Naive thymus-derived CD8-positive, alpha-beta T cell (primary cell): ENCODE results near the gene CD44. TPM values are rescaled to one million over a fixed set of nuclear protein-coding genes. Genes with fewer than 3 reads are reported as not detected.
"Not testable (repeated sequence)": the region's sequence is repeated elsewhere in the genome, so short reads cannot be mapped to it uniquely, and the experiment has no call there.

Experiments
- ATAC-seq, 2 donors: fragments of 150-1000 bp; cut with Tn5 transposase in 1 of 2; sonication (Bioruptor Pico), chemical (Tn5 transposase) in 1 of 2; 1 replicate in 1 of 2; 2 replicates in 1 of 2; pipeline ENCODE4 v1.10.0; 2021; ENCODE audit warnings: mild to moderate bottlenecking in 2 of 2, moderate library complexity in 2 of 2
- POLR2A ChIA-PET: fragments of 350-600 bp; sonication (Branson Sonifier 250); formaldehyde crosslinking; loops from one replicate; lab custom pipeline; 2021; ENCODE audit warnings: antibody characterized with exemption; lab: Charles Lee
- DNase-seq, 10 donors: peaks; one replicate each; pipeline versions ENCODE4 v3.0.0 to v3.0.0-alpha.2; 2020 to 2022
- H3K27ac Mint-ChIP-seq, 10 donors: one replicate each; pipeline ENCODE4 v1.8.0; 2020 to 2022; ENCODE audit warnings: mild to moderate bottlenecking in 10 of 10, mixed read lengths in 10 of 10, moderate library complexity in 4 of 10, inconsistent platforms in 1 of 10
- H3K27me3 Mint-ChIP-seq, 5 donors: one replicate each; pipeline ENCODE4 v1.8.0; 2021 to 2022; ENCODE audit warnings: mixed read lengths in 5 of 5
- H3K36me3 Mint-ChIP-seq, 3 donors: one replicate each; pipeline ENCODE4 v1.8.0; 2020 to 2022; ENCODE audit warnings: mixed read lengths in 3 of 3, mild to moderate bottlenecking in 2 of 3, inconsistent platforms in 1 of 3
- H3K4me1 Mint-ChIP-seq, 4 donors: one replicate each; pipeline ENCODE4 v1.8.0; 2021 to 2022; ENCODE audit warnings: mixed read lengths in 4 of 4
- H3K4me3 Mint-ChIP-seq, 10 donors: one replicate each; pipeline ENCODE4 v1.8.0; 2020 to 2022; ENCODE audit warnings: mild to moderate bottlenecking in 10 of 10, mixed read lengths in 10 of 10, moderate library complexity in 6 of 10, inconsistent platforms in 1 of 10
- H3K9me3 Mint-ChIP-seq, 9 donors: one replicate each; pipeline ENCODE4 v1.8.0; 2020 to 2022; ENCODE audit warnings: mixed read lengths in 9 of 9, mild to moderate bottlenecking in 3 of 9, inconsistent platforms in 1 of 9, moderate library complexity in 1 of 9
- polyA plus RNA-seq, 3 donors: library from polyadenylated mRNA; unstranded; fragments of 300-500 nt; fragmentation: Illumina TruSeq; gene quantifications; one replicate each; pipeline ENCODE4 v1.2.3, GENCODE V29; 2021
- total RNA-seq, 8 experiments: library from RNA in 2 of 8; stranded (reverse) in 2 of 8; gene quantifications; one replicate each; pipeline ENCODE4 v1.2.3 and lab custom pipeline; 2021 to 2026

Gene CD44
- total and polyA plus RNA-seq, 5 experiments from 2014 or later, result 291 to 703 (median 291) TPM

- peaks cover 0 to 2% (median 0%) of the 10 kb centered on the region in 9 donors for H3K9me3 Mint-ChIP-seq
- DNase-seq, result no peak
- ATAC-seq, result no peak
- H3K27ac Mint-ChIP-seq, result peak overlapping the region in 6 of 10 donors; percentile 21 to 73 (median 34)
- peaks cover 35 to 97% (median 82%) of the 10 kb centered on the region in 3 donors for H3K36me3 Mint-ChIP-seq
- POLR2A ChIA-PET, result interaction anchor here (1.1 to 1.2 kb wide), 2 partner anchors 13 to 57 kb away, joined by 3 to 4 read pairs; no protein-coding TSS in a partner anchor
- peaks cover 10 to 34% (median 20%) of the 10 kb centered on the region in 4 donors for H3K4me1 Mint-ChIP-seq
- H3K4me3 Mint-ChIP-seq, result no peak overlapping the region
- no peaks in the 10 kb centered on the region for H3K27me3 Mint-ChIP-seq
Observed at GRCh38 chr11:35223991-35224390, 85.0 kb downstream of the CD44 start.

- H3K27me3 Mint-ChIP-seq, result no peaks in the 10 kb centered on the region
- peak overlapping the region; percentile 19 to 80 (median 62) for H3K27ac Mint-ChIP-seq
- H3K9me3 Mint-ChIP-seq, result peaks cover 0 to 3% (median 0%) of the 10 kb centered on the region in 9 donors
- peaks cover 11 to 33% (median 17%) of the 10 kb centered on the region in 4 donors for H3K4me1 Mint-ChIP-seq
- H3K4me3 Mint-ChIP-seq, result no peak overlapping the region
- POLR2A ChIA-PET, result no interaction called here
- peaks cover 38 to 98% (median 86%) of the 10 kb centered on the region in 3 donors for H3K36me3 Mint-ChIP-seq
- DNase-seq (no peak), ATAC-seq (no peak)
Observed at GRCh38 chr11:35225946-35226520, 87.1 kb downstream of the CD44 start.

GRCh38 chr11:35226756-35227155, 87.8 kb downstream of the CD44 start:
- not testable (repeated sequence) for H3K4me3 Mint-ChIP-seq, H3K27me3 Mint-ChIP-seq, H3K9me3 Mint-ChIP-seq, DNase-seq, ATAC-seq
- peaks cover 14 to 30% (median 20%) of the 10 kb centered on the region in 4 donors for H3K4me1 Mint-ChIP-seq
- peak overlapping the region in 8 of 10 donors; percentile 41 to 88 (median 64) for H3K27ac Mint-ChIP-seq
- peaks cover 40 to 99% (median 88%) of the 10 kb centered on the region in 3 donors for H3K36me3 Mint-ChIP-seq
- POLR2A ChIA-PET, result interaction anchor here (0.6 to 1.0 kb wide), 2 partner anchors 11 to 171 kb away, joined by 3 to 7 read pairs; no protein-coding TSS in a partner anchor

- DNase-seq (no peak), ATAC-seq (no peak)
- peaks cover 0 to 16% (median 5%) of the 10 kb centered on the region in 9 donors for H3K9me3 Mint-ChIP-seq
- H3K36me3 Mint-ChIP-seq, result peaks cover 48 to 99% (median 91%) of the 10 kb centered on the region in 3 donors
- H3K4me3 Mint-ChIP-seq, result no peak overlapping the region
- peak overlapping the region in 9 of 10 donors; percentile 7 to 88 (median 63) for H3K27ac Mint-ChIP-seq
- no peaks in the 10 kb centered on the region for H3K27me3 Mint-ChIP-seq
- H3K4me1 Mint-ChIP-seq, result peaks cover 14 to 36% (median 26%) of the 10 kb centered on the region in 4 donors
- POLR2A ChIA-PET, result interaction anchor here (1.0 to 1.4 kb wide), 2 partner anchors 10 to 18 kb away, joined by 3 to 6 read pairs; no protein-coding TSS in a partner anchor
Observed at GRCh38 chr11:35227576-35228327, 88.8 kb downstream of the CD44 start.

- Mint-ChIP-seq H3K27ac (peak overlapping the region in 8 of 10 donors; percentile 3 to 88 (median 54)), H3K4me1 (peaks cover 14 to 36% (median 29%) of the 10 kb centered on the region in 4 donors), H3K4me3 (no peak overlapping the region), H3K36me3 (peaks cover 48 to 96% (median 91%) of the 10 kb centered on the region in 3 donors), H3K27me3 (no peaks in the 10 kb centered on the region), H3K9me3 (peaks cover 0 to 22% (median 7%) of the 10 kb centered on the region in 9 donors)
- ATAC-seq (no peak), DNase-seq (no peak)
- POLR2A ChIA-PET, result interaction anchor here (1.4 kb wide), 1 partner anchor 18 kb away, joined by 6 read pairs; no protein-coding TSS in a partner anchor
Observed at GRCh38 chr11:35228328-35228725, 89.4 kb downstream of the CD44 start.

- Mint-ChIP-seq H3K36me3 (peaks cover 55 to 84% (median 78%) of the 10 kb centered on the region in 3 donors), H3K27me3 (no peaks in the 10 kb centered on the region), H3K4me3 (no peak overlapping the region), H3K27ac (peak overlapping the region in 8 of 10 donors; percentile 14 to 80 (median 58)), H3K9me3 (peaks cover 6 to 42% (median 23%) of the 10 kb centered on the region in 9 donors), H3K4me1 (peaks cover 22 to 48% (median 48%) of the 10 kb centered on the region in 4 donors)
- ATAC-seq, result no peak
- POLR2A ChIA-PET, result interaction anchor here (1.0 kb wide), 1 partner anchor 63 kb away, joined by 3 read pairs; no protein-coding TSS in a partner anchor
- no peak for DNase-seq
Observed at GRCh38 chr11:35230388-35230787, 91.4 kb downstream of the CD44 start.

GRCh38 chr11:35231076-35231860, 92.3 kb downstream of the CD44 start:
- H3K9me3 Mint-ChIP-seq, result peaks cover 6 to 42% (median 23%) of the 10 kb centered on the region in 9 donors
- H3K36me3 Mint-ChIP-seq, result peaks cover 52 to 76% (median 69%) of the 10 kb centered on the region in 3 donors
- H3K4me3 Mint-ChIP-seq, result peak overlapping the region in 1 of 10 donors; percentile 17
- DNase-seq, result no peak
- peaks cover 26 to 56% (median 55%) of the 10 kb centered on the region in 4 donors for H3K4me1 Mint-ChIP-seq
- peak overlapping the region; percentile 47 to 88 (median 72) for H3K27ac Mint-ChIP-seq
- no peak for ATAC-seq
- POLR2A ChIA-PET, result no interaction called here
- no peaks in the 10 kb centered on the region for H3K27me3 Mint-ChIP-seq

GRCh38 chr11:35232891-35233330, 93.9 kb downstream of the CD44 start:
- POLR2A ChIA-PET, result interaction anchor here (0.7 to 5.9 kb wide), 3 partner anchors 12 to 153 kb away, joined by 3 to 46 read pairs (median 5); no protein-coding TSS in a partner anchor
- Mint-ChIP-seq H3K27me3 (no peaks in the 10 kb centered on the region), H3K4me1 (peaks cover 33 to 73% (median 61%) of the 10 kb centered on the region in 4 donors), H3K4me3 (peak overlapping the region in 1 of 10 donors; percentile 54), H3K36me3 (peaks cover 50 to 63% (median 53%) of the 10 kb centered on the region in 3 donors), H3K9me3 (peaks cover 6 to 42% (median 23%) of the 10 kb centered on the region in 9 donors), H3K27ac (peak overlapping the region in 7 of 10 donors; percentile 9 to 88 (median 77))
- DNase-seq (no peak), ATAC-seq (no peak)

GRCh38 chr11:35233518-35233917, 94.5 kb downstream of the CD44 start:
- ATAC-seq (no peak), DNase-seq (no peak)
- POLR2A ChIA-PET, result interaction anchor here (0.7 to 5.9 kb wide), 3 partner anchors 11 to 153 kb away, joined by 3 to 46 read pairs (median 5); no protein-coding TSS in a partner anchor
- Mint-ChIP-seq H3K4me3 (peak overlapping the region in 2 of 10 donors; percentile 1 to 54), H3K27ac (peak overlapping the region; percentile 29 to 88 (median 64)), H3K36me3 (peaks cover 46 to 57% (median 50%) of the 10 kb centered on the region in 3 donors), H3K9me3 (peaks cover 6 to 42% (median 23%) of the 10 kb centered on the region in 9 donors), H3K4me1 (peaks cover 38 to 79% (median 62%) of the 10 kb centered on the region in 4 donors), H3K27me3 (no peaks in the 10 kb centered on the region)

GRCh38 chr11:35234460-35235156, 95.6 kb downstream of the CD44 start:
- Mint-ChIP-seq H3K36me3 (peaks cover 36 to 46% (median 46%) of the 10 kb centered on the region in 3 donors), H3K4me1 (peaks cover 40 to 84% (median 69%) of the 10 kb centered on the region in 4 donors), H3K9me3 (peaks cover 6 to 42% (median 21%) of the 10 kb centered on the region in 9 donors), H3K27me3 (no peaks in the 10 kb centered on the region), H3K27ac (peak overlapping the region; percentile 35 to 88 (median 73)), H3K4me3 (peak overlapping the region in 2 of 10 donors; percentile 29 to 58)
- DNase-seq (no peak), ATAC-seq (no peak)
- POLR2A ChIA-PET, result interaction anchor here (0.9 to 5.9 kb wide), 6 partner anchors 10 to 72 kb away, joined by 3 to 46 read pairs (median 4); no protein-coding TSS in a partner anchor

GRCh38 chr11:35235157-35235468, 96.1 kb downstream of the CD44 start:
- DNase-seq (no peak), ATAC-seq (no peak)
- H3K4me3 Mint-ChIP-seq, result peak overlapping the region in 6 of 10 donors; percentile 1 to 58 (median 24)
- peaks cover 6 to 42% (median 21%) of the 10 kb centered on the region in 9 donors for H3K9me3 Mint-ChIP-seq
- H3K27ac Mint-ChIP-seq, result peak overlapping the region in 9 of 10 donors; percentile 52 to 90 (median 76)
- H3K27me3 Mint-ChIP-seq, result no peaks in the 10 kb centered on the region
- peaks cover 42 to 82% (median 70%) of the 10 kb centered on the region in 4 donors for H3K4me1 Mint-ChIP-seq
- peaks cover 30 to 42% (median 41%) of the 10 kb centered on the region in 3 donors for H3K36me3 Mint-ChIP-seq
- POLR2A ChIA-PET, result interaction anchor here (0.9 to 5.9 kb wide), 7 partner anchors 10 to 96 kb away, joined by 3 to 46 read pairs (median 9); partner anchors contain the start of gene CD44
